Activated naive CD8-positive, alpha-beta T cell treated with anti-CD3 and anti-CD28 coated beads for 36 hours (primary cell): ENCODE data around the gene WDR45B. TPM values are rescaled to one million over a fixed set of nuclear protein-coding genes. Genes with fewer than 3 reads are reported as not detected.
A peak's percentile ranks its signal among the peaks of the same experiment; 100 is the strongest.

ENCODE experiments used
- DNase-seq: peaks from one replicate; pipeline ENCODE4 v3.0.0; 2021
- H3K27ac Mint-ChIP-seq: one replicate; pipeline ENCODE4 v1.8.0; 2022; ENCODE audit warnings: mild to moderate bottlenecking, moderate library complexity, mixed read lengths
- H3K27me3 Mint-ChIP-seq: one replicate; pipeline ENCODE4 v1.8.0; 2022; ENCODE audit warnings: mild to moderate bottlenecking, mixed read lengths
- H3K36me3 Mint-ChIP-seq: one replicate; pipeline ENCODE4 v1.8.0; 2021; ENCODE audit warnings: mild to moderate bottlenecking, mixed read lengths
- H3K4me1 Mint-ChIP-seq: one replicate; pipeline ENCODE4 v1.8.0; 2021; ENCODE audit warnings: mixed read lengths
- H3K4me3 Mint-ChIP-seq: one replicate; pipeline ENCODE4 v1.8.0; 2022; ENCODE audit warnings: mild to moderate bottlenecking, moderate library complexity, mixed read lengths
- H3K9me3 Mint-ChIP-seq: one replicate; pipeline ENCODE4 v1.8.0; 2022; ENCODE audit warnings: mixed read lengths
- total RNA-seq, 2 experiments: library from RNA; stranded (reverse); gene quantifications; one replicate each; pipeline ENCODE4 v1.2.3, GENCODE V29; 2021

Gene WDR45B
- total RNA-seq = 10 to 100 TPM; 60.3 to 61.1 TPM

DNA sequence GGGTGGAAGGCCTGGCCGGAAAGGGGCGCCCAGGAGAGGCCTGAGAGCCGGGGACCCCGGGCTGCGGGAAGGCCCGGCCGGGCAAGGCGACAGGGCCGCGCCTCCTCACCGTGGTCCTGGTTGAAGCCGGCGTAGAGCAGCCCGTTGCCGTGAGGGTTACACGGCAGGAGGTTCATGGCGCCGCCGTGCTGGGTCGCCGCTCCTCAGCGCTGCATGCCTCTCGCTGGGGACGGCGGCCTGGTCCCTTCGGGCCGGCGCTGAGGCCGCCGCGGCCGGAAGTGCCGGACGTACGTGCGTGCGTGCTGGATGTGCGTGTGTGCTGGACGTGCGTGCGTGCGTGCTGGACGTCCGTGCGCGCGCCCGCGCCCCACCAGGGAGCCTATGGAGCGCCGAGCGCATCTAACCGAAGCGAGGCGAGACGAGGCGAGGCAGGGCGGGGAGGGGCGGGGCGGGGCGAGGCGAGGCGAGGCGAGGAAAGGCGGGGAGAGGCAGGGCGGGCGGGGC is at the start of gene WDR45B:
Gene WDR45B, minus strand, starts transcription at position 280 of the 504 bp plus-strand sequence. Its CDS starts 104 bp downstream, at position 176.
- H3K27ac Mint-ChIP-seq = peak within 1 kb of the TSS; percentile 75
- no peaks in the 10 kb centered on the region for H3K27me3 Mint-ChIP-seq

DNA sequence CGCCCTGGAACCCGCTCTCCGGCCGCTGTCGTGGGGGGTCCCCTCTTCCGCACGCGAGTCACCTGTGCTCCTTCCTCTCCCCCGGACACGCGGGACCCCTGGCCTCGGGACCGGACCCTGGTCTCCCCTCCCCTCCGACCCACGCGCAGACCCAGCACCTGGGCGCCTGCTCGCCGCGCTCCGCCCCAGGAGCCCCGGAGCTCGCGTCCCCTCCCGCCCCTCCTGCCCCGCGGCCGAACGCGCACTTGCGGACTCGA is 49.5 kb upstream of the WDR45B start:
- H3K27me3 Mint-ChIP-seq = peaks cover 8% of the 10 kb centered on the region
- peaks cover 13% of the 10 kb centered on the region for H3K9me3 Mint-ChIP-seq
- peaks cover 7% of the 10 kb centered on the region for H3K4me1 Mint-ChIP-seq
- H3K36me3 Mint-ChIP-seq = peaks cover 7% of the 10 kb centered on the region
- no peak overlapping the region for H3K4me3 Mint-ChIP-seq
- DNase-seq = no peak
- H3K27ac Mint-ChIP-seq = no peak overlapping the region

More for the DNA sequence above, at the start of gene WDR45B:
- peak; percentile 90 for DNase-seq
- no peaks in the 10 kb centered on the region for H3K9me3 Mint-ChIP-seq
- H3K36me3 Mint-ChIP-seq = peaks cover 21% of the 10 kb centered on the region
- H3K4me3 Mint-ChIP-seq = peak within 1 kb of the TSS; percentile 84
- peaks cover 20% of the 10 kb centered on the region for H3K4me1 Mint-ChIP-seq

DNA sequence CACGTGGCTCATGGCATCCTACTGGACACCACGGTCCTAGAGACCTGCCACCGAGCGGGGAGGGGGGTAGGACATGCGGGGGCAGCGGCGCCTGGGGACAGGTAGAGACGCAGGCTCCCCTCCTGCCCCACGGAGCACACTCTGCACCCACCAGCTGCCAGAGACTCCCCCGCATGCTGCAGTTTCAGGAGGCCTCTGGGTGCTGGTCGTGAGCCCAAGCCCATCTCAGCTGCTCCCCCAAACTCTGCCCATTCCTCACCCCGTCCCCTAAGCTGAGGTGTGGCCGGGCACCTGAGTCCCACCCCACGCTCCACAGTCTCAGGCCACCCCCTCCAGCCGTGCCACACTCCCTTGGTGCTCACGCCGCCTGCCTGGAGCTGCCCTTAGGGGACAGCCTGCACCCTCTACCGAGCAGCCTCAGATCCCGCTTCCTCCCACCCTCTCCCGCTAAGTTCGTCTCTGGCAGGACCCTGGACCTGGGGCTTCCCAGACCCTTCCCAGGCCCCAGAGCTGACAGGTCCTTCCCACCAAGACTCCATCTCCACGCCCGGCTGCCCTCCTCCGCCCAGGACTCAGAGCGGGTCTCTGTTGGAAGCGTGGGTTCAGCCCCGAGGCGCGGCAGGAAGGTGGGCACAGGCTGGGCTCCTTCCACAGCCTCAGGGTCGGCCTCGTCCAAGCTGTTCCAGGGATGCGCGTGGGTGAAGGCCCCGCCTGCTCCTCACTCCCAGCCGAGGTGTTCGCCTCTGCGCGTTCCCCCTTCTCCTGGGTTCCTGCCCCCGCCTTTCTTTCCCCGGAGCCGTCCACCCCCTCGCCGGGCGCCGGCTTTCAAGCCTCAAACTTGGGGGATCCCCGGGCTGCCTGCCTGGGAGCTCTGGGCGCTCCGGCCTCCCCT is 48.9 kb upstream of the WDR45B start:
- Mint-ChIP-seq H3K27me3 (peaks cover 8% of the 10 kb centered on the region), H3K36me3 (peaks cover 8% of the 10 kb centered on the region), H3K4me1 (peaks cover 13% of the 10 kb centered on the region), H3K9me3 (peaks cover 13% of the 10 kb centered on the region), H3K27ac (no peak overlapping the region), H3K4me3 (peak overlapping the region; percentile 25)
- peak; percentile 50 for DNase-seq

DNA sequence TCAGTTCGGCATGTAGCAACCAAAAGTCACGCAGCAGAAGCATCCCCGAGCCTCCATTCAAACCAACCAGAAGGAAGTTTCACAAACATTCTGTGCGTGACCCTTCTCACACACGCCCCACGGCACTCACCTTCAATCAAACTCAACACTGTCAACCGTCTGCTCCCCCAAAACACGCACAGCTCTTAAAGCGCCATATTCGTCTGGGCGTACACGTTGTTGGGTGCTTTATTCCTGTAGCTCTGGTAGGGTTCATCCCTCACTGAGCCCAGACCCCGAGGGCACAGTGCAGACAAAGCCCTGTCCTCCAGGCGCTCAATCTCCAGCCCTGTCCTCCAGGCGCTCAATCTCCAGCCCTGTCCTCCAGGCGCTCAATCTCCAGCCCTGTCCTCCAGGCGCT is 48.0 kb upstream of the WDR45B start:
- H3K9me3 Mint-ChIP-seq = peaks cover 13% of the 10 kb centered on the region
- no peak overlapping the region for H3K27ac Mint-ChIP-seq
- no peak for DNase-seq
- H3K4me1 Mint-ChIP-seq = peaks cover 19% of the 10 kb centered on the region
- no peak overlapping the region for H3K4me3 Mint-ChIP-seq
- H3K36me3 Mint-ChIP-seq = peaks cover 12% of the 10 kb centered on the region
- peaks cover 8% of the 10 kb centered on the region for H3K27me3 Mint-ChIP-seq

DNA sequence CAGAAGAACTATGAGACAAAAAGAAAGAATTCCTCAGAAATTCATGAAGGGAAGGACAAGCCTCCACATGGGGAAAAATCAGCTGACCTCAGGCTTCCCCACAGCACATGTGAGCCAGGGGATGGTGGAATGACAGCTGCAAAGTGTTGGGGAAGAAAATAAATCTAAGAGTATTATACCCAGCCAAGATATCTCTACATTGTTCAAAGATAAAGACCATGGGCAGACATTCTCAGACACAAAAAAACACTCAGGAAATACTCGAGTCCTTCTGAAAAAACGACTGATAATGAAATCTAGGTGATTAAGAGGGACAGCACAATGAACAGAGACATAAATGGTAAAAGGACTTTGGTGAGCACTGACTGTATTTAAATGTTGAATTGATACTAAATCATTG is 46.4 kb upstream of the WDR45B start:
- no peak overlapping the region for H3K27ac Mint-ChIP-seq
- H3K9me3 Mint-ChIP-seq = peaks cover 13% of the 10 kb centered on the region
- DNase-seq = no peak
- no peak overlapping the region for H3K4me3 Mint-ChIP-seq
- peaks cover 21% of the 10 kb centered on the region for H3K4me1 Mint-ChIP-seq
- H3K36me3 Mint-ChIP-seq = peaks cover 15% of the 10 kb centered on the region
- H3K27me3 Mint-ChIP-seq = peaks cover 8% of the 10 kb centered on the region

DNA sequence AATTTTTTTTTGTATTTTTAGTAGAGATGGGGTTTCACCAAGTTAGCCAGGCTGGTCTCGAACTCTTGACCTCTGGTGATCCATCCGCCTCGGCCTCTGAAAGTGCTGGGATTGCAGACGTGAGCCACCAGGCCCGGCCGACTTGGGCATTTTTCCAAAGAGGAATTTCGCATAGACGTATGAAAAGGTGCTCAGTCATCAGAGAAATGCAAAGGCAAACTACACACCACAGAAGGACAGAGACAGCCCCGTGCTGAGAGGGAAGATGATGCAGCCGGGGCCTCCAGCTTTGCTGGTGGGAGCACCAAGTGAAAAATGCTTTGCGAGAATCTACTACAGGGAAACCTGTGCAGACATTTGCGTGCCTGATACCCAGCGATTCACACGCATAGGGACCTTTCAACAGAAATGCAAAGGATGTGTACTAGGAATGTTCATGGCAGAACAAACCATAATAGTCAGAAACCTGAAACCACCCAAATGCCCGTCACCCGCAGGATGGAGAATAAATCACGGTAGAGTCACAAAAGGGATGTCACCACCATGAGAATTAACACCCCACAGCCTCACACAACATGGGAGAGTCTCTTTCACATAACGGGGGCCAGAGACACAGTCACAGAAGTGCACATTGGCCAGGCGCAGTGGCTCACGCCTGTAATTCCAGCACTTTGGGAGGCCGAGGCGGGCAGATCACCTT is 45.1 kb upstream of the WDR45B start:
- Mint-ChIP-seq H3K27me3 (peaks cover 8% of the 10 kb centered on the region), H3K27ac (no peak overlapping the region), H3K4me1 (peaks cover 18% of the 10 kb centered on the region), H3K4me3 (no peak overlapping the region), H3K36me3 (peaks cover 15% of the 10 kb centered on the region), H3K9me3 (peaks cover 13% of the 10 kb centered on the region)
- DNase-seq = no peak

DNA sequence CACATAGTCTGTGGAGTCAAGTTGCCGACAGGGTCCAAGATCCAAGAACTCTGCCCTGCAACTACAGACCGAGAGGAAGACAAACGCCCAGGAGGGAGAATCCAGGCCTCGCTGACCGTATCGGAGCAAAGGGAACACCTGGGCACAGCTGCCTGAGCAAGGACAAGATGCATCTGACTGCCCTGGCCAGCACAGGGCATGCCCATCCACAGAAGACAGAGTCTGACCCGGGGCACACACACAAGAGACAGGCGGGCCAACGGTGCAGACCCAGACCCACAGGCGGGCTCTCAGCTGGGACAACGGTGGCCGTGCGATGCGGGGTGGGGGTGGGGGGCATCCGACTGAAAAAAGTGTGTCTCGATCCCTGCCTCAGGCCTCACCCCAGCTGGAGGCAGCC is 44.0 kb upstream of the WDR45B start:
- peaks cover 17% of the 10 kb centered on the region for H3K4me1 Mint-ChIP-seq
- DNase-seq = no peak
- peaks cover 15% of the 10 kb centered on the region for H3K36me3 Mint-ChIP-seq
- H3K27ac Mint-ChIP-seq = no peak overlapping the region
- H3K9me3 Mint-ChIP-seq = peaks cover 13% of the 10 kb centered on the region
- H3K4me3 Mint-ChIP-seq = no peak overlapping the region
- peaks cover 5% of the 10 kb centered on the region for H3K27me3 Mint-ChIP-seq

DNA sequence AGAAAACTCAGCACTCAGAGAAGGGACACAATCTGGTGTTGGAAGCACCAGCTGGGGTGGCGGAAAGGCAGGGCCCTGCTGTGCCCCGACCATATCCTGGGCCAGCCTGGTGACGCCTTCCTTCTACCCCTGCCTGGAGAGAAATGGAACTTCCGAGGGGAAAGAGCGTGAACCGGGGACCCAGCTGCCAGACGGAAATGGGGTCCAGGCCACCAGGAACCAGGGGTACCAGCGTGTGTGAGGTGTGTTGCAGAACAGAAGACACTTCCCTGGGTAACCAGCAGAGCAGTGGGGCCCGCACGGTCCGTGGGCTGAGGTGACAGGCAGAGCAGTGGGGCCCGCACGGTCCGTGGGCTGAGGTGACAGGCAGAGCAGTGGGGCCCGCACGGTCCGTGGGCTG is 43.5 kb upstream of the WDR45B start:
- no peak for DNase-seq
- Mint-ChIP-seq H3K9me3 (peaks cover 13% of the 10 kb centered on the region), H3K4me3 (no peak overlapping the region), H3K27me3 (no peaks in the 10 kb centered on the region), H3K4me1 (peaks cover 14% of the 10 kb centered on the region), H3K27ac (no peak overlapping the region), H3K36me3 (peaks cover 15% of the 10 kb centered on the region)

DNA sequence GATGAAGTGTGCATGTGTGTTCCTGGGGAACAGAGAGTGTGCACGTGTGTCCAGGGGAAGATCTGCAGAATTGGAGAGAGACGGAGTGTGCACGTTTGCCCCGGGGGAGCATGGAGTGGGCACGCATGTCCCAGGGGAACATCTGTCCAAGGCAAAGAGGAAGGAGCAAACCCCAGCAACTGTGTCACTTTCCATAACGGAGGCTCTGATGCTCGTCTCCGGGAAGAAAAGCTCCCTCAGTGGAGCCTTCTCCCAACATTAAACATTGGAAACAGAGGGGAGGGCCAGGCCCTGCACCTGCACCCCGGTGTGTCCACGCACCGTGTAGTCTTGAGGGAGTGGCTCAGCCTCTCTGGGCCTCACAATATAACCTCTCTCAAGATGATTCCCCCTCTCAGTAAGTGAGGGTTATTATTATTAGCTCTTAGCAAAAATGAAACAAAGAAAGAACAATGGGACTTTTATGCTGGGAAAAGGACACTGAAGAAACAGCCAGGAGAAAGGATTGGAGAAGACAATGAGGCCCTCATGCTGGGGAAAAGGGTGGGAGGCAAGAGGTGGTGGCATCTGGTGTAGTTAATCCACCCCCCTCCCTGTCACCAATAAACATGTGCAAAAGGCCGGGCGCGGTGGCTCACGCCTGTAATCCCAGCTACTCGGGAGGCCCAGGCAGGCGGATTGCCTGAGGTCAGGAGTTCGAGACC is 42.7 kb upstream of the WDR45B start:
- Mint-ChIP-seq H3K4me1 (peaks cover 14% of the 10 kb centered on the region), H3K4me3 (no peak overlapping the region), H3K27me3 (no peaks in the 10 kb centered on the region), H3K36me3 (peaks cover 15% of the 10 kb centered on the region), H3K27ac (no peak overlapping the region), H3K9me3 (peaks cover 13% of the 10 kb centered on the region)
- DNase-seq = no peak

DNA sequence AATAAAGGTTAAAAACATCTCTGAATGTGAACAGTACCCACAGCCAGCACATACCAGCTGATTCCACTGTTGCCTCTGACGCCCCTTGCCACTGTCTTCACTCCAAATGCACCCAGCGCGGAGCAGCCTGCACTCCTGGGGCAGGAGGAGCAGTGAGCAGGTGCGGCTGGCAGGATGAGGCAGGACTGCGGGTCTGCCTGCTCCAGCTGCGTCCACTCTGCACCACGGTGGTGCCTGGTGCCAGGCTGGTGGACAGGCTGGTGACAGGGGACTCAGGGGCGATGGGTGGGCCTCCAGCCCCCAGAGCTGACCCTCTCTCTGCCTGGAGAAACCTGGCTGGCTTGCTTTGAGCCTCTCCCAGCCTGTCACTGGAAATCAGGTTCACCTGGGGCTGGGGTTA is 40.8 kb upstream of the WDR45B start:
- Mint-ChIP-seq H3K4me1 (peaks cover 14% of the 10 kb centered on the region), H3K9me3 (peaks cover 1% of the 10 kb centered on the region), H3K4me3 (no peak overlapping the region), H3K27ac (no peak overlapping the region), H3K27me3 (no peaks in the 10 kb centered on the region), H3K36me3 (peaks cover 8% of the 10 kb centered on the region)
- no peak for DNase-seq

DNA sequence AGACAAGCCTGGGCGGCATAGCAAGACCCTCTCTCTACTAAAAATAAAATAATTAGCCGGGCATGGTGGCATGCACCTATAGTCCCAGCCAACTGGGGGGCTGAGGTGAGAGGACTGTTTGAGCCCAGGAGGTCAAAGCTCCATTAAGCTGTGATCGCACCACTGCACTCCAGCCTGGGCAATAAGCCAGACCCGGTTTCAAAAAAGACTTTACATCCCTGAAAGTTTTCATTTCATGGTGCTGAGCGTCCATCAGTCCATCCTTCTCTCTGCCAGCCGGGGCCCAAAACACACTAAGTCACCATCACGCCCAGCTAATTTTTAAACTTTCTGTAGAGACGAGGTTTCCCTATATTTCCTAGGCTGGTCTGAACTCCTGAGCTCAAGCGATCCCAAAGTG is 39.6 kb upstream of the WDR45B start:
- Mint-ChIP-seq H3K27me3 (no peaks in the 10 kb centered on the region), H3K4me1 (peaks cover 14% of the 10 kb centered on the region), H3K9me3 (no peaks in the 10 kb centered on the region), H3K4me3 (no peak overlapping the region), H3K27ac (no peak overlapping the region), H3K36me3 (peaks cover 8% of the 10 kb centered on the region)
- no peak for DNase-seq

DNA sequence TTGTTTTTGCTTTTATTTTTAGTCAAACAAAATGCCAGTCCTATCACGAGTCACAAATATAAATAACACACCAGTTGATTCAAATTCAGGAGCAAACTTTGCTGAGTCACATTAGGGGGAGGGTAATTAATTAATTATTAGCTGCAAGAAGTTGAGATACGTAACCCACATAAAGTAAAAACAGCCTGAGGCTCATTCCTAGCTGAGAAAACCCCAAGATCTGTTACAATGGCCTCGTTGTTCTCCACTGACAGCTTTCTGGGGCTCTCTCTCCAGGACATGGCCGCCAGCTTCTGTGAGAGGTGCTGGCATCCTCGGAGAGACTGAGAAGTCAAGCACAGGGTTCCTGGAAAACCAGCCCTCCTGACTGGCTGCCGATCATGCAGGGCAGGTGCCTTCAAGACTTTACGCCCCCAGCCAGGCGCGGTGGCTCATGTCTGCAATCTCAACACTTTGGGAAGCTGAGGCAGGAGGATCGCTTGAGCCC is 39.2 kb upstream of the WDR45B start:
- Mint-ChIP-seq H3K4me3 (no peak overlapping the region), H3K36me3 (peaks cover 8% of the 10 kb centered on the region), H3K4me1 (peaks cover 11% of the 10 kb centered on the region), H3K27me3 (no peaks in the 10 kb centered on the region), H3K27ac (no peak overlapping the region), H3K9me3 (no peaks in the 10 kb centered on the region)
- no peak for DNase-seq

DNA sequence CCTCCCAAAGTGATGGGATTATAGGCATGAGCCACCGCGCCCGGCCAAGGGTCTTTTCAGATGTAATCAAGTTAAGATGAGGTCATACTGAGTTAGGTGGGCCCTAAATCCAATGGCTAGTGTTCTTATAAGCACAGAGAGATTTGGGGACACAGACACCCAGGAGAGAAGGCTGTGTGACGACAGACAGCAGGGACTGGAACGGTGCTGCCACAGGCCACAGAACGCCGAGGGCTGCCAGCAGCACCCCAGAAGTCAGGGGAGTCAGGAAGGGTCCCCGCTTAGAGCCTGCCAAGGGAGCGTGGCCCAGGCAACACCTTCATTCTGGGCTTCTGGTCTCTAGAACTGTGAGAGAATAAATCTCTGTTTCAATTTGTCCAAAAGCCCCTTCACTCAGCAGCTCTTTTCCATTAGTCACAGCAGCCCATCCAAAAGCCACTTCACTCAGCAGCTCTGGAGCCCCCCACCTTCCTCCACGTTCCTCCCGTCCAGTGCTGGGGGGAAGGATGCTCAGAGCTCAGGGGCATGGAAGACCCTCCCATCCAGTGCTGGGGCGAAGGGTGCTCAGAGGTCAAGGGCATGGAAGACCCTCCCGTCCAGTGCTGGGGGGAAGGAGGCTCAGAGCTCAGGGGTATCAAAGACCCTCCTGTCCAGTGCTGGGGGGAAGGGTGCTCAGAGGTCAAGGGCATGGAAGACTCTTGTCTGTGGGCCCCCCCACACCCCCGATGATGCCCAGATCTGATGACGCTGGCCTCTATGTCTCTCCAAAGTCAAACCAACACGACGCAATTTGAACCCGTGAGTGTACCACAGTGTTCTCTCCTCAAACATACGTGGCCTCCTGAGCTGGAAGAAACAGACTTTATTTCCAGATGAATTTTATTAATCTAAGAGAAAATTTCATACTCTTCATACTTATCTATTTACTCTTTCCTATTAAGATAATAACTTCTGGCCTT is 38.4 kb upstream of the WDR45B start:
- H3K9me3 Mint-ChIP-seq = peaks cover 7% of the 10 kb centered on the region
- peaks cover 11% of the 10 kb centered on the region for H3K36me3 Mint-ChIP-seq
- DNase-seq = no peak
- H3K27me3 Mint-ChIP-seq = no peaks in the 10 kb centered on the region
- peaks cover 5% of the 10 kb centered on the region for H3K4me1 Mint-ChIP-seq
- no peak overlapping the region for H3K27ac Mint-ChIP-seq
- H3K4me3 Mint-ChIP-seq = no peak overlapping the region

DNA sequence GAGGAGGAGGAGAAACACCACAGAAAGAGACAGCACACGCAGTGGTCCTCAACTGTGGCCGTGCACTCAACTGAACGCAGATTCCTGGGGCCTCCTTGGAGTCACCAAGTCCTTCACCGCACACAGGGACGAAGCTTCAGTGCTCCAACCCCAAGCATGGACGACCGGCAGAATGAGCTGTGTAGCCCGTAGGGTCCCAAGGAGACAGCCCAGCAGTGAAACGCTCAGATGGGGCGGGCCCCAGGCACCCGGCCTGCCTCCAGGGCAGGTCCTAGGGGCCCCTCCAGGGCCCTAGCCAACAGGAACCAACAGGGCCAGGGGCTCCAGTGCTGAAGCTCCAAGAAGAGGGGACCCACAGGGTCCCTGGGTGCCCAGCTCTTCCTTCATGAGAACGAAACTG is 37.0 kb upstream of the WDR45B start:
- no peaks in the 10 kb centered on the region for H3K27me3 Mint-ChIP-seq
- H3K4me3 Mint-ChIP-seq = no peak overlapping the region
- no peak overlapping the region for H3K27ac Mint-ChIP-seq
- peaks cover 8% of the 10 kb centered on the region for H3K9me3 Mint-ChIP-seq
- H3K4me1 Mint-ChIP-seq = no peaks in the 10 kb centered on the region
- H3K36me3 Mint-ChIP-seq = peaks cover 10% of the 10 kb centered on the region
- DNase-seq = no peak
